Dedifferentiated amniotic fluid mesenchymal stem cell (primary cell): ENCODE measurements around the gene LRRC26.

Experiments
- DNase-seq: peaks from one replicate; pipeline ENCODE4 v3.0.0-alpha.2; 2016; ENCODE audit errors: extremely low spot score

The LRRC26 gene

DNA sequence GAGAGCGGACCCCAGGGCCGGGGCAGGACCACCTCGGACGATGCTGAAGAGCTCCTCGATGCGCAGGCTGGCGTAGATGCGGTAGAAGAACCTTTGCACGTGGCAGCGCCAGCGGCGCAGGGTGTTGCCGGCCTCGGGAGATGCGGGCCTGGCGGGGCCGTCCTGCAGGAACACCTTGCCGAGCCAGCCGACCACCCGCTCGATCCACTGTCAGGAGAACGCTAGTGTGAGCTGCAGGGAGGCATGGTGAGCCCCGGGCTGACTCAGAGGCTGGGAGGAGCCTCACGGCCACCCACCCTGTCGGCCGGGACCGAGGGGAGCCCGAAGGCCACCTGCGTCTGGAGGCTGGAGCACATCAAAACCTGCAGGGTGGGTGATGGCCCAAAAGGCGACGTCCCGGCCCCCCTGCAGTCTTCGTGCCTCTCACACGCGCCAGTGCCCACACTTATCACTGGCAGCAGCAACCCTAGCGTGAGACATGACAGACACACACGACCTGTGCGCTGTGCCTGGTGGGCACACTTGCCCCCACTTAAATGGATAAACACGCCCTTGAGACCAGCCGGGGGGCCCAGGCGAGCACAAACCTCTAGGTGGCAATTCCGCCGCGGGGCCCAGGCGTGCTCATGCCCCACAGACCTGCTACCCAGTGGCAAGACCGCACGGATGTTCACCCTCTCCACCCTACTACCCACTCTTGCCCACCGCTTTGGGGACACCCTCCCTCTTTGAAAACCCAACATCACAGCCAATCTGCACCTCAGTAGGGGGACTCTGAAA lies 15.2 kb upstream of the LRRC26 start:
- DNase-seq: no peak

DNA sequence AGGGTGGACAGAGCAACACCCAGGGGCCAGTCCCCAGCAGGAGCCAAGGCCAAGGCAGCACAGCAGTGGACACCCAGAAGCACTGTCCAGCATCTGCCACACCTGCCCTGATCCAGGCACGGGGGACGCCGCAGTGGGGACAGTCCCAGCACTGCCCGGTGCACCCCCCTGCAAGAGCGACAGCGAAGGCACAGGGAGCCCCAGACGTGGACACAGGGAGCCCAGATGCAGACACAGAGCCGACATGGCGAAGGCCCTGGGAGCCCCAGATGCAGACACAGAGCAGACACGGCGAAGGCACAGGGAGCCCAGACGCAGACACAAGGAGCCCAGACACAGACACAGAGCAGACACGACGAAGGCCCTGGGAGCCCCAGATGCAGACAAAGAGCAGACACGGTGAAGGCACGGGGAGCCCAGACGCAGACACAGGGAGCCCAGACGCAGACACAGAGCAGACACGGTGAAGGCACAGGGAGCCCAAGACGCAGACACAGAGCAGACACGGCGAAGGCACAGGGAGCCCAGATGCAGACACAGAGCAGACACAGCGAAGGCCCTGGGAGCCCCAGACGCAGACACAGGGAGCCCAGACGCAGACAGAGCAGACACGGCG lies 14.2 kb upstream of the LRRC26 start:
- no peak for DNase-seq

DNA sequence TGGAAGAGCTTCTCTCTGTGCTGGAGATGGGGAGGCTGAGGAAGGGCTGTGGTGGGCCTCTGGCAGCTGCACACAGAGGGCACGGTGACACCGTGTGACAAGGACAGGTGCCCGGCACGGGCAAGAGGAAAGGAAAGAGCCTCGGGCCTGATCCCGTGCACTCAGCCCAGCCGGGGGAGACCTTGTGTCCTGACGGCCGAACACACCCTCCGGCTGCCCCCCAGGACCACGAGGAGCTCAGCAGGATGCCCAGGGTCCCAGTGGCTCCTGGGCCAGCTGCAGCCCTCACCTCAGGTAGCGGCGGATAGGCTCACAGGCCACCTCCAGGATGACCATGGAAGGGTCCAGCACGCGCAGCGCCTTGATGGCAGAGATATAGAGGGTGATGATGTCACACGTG lies 13.0 kb upstream of the LRRC26 start:
- no peak for DNase-seq

DNA sequence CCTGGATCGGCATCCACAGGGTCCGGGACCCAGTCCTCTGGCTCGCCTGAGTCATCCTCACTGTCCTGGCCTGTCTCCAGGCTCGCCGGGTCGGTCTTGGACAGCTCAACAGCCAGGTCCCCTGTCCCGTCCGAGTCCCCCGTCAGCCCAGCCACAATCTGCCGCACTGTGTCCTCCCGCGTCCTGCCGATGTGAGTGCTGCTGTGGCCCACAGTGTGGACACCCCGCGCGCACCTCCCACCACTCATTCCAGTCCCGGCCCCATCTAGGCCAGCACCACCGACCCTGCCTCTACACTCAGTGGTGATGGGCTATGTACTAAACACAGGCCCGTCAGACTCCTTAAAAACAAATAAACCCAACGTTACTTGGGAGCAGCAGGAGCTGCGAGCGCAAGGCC lies 11.8 kb upstream of the LRRC26 start:
- no peak for DNase-seq

DNA sequence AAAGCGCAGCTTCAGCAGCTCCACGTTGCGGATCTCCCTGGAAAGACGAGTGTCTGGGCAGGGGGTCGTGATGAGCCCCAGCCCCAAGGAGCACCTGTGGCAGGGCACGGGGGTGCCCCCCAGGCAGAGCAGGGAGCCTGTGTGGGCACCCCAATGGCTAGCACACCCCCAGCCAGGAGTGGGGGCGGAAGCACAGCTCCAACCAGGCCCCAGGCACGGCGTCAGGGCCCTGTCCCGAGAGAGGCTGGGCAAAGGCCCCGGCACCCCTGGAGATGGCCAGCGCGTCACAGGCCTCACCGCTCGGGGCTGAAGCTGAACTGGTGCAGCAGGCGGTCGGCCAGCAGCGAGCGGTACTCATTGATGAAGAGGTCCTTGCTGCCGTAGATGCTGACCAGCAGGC lies 10.6 kb upstream of the LRRC26 start:
- DNase-seq: no peak

GRCh38 chr9:137179761-137180160 lies 9.9 kb upstream of the LRRC26 start:
- DNase-seq: no peak

GRCh38 chr9:137178939-137179630 lies 9.2 kb upstream of the LRRC26 start:
- no peak for DNase-seq

- DNase-seq: no peak
Observed at GRCh38 chr9:137178201-137178938, 8.5 kb upstream of the LRRC26 start.

DNA sequence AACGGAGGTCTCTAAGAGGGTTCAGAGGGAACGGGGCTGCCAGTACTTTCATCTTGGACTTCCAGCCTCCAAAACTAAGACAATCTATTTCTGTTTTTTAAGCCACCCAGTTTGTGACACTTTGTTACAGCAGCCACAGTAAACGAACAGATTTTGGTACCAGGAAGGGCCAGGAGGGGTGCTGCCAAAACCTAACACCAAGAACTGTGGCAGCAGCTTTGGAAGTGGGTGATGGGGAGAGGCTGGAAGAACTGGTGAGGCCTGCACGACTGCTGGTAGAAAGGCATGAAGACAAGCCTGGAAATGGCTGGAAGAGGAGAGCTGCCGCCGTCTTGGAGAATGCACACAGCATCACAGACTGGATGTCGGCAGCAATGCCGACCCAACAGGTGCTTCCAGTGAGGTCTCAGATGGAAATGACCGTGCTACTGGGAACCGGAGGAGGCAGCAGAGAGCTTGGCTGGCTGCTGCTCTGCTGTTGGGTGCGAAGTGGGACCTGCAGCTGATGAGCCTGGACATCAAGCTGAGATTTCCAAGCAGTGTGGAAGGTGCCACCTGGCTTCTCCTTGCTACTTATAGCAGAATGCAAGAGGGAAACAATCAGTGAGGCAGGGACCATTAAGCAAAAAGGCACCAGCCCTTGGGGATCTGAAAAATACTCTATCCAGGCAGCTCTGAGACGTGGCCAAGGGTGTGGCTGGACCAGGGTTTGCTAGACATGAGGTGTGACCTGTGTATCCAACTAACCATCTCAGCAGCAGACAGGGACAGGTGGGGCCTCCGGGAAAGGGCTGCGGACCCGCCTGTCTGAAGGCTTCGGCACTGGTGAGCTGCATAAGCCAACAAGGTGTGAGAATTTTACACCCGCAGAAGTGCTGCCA lies 6.7 kb upstream of the LRRC26 start:
- DNase-seq: no peak

DNA sequence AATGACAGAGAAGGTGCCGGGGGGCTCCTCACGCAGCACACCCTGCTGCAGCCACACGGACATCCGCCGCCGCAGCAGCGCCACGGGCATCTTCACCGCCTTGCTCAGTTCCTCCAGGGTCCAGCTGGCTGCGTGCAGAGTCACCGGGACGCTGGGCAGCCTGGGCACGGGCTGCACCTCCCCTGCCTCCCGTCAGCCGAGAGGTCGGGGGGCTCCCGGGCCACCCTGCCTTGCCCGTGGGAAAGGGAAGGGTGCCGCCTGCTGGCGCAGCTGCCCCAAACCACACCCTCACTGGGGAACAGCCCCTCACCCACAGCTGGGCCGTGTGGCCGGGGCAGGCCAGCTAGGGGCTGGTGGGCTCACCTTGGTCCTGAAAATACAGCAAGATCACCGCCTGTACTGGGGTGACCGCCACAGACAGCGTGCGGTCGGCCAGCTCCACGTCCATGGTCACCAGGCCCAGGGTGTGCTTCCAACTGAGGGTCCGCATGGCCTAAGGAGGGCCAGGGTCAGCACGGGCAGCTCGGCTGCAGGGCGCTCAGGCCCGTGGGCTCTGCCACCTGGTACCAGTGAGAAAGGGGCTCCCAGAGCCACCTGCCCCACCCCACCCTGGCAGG lies 5.6 kb upstream of the LRRC26 start:
- no peak for DNase-seq

GRCh38 chr9:137174722-137175293 lies 5.0 kb upstream of the LRRC26 start:
- no peak for DNase-seq

GRCh38 chr9:137173796-137174664 lies 4.2 kb upstream of the LRRC26 start:
- no peak for DNase-seq

DNA sequence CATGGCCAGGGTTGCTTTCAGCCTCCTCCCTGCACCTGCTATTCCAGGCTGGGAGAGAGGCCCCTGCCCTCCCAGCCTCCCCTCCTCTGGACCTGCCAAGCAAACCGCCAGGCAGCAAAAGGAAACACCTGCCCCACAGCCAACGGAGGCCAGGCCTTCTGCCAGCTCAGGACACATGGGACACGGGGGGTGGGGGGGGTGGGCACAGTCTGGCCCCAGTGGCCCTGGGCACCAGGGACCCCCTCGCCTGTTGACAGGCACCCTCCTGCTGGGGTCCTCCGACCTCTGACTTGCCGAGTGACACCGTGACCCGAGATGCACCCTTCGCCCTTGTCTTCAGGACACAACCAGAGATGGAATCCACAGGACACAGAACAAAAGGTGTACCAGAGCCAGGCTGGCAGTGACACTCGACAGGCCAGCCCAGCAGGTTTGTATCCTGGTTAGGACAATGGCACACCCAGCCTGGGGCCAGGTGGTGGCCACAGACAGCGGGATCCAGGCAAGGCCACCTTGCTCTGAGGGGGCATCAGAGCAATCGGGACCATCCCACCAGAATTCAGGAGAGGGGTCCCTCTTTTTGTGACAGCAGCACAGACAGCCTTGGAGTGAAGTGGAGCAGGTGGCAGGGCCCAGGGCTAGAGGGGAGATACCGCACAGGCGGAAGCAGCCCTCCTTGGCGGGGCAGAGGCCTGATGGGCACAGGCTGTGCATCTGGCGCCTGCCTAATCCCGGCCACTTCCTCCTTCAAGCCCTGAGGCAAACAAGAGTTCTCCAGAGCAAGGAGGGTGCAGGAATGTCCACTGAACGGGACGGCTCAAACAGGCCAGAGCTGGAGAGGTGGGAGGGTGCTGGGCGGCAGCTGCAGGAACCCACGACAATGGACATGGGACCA lies 3.3 kb upstream of the LRRC26 start:
- DNase-seq: no peak

GRCh38 chr9:137171149-137171900 lies 1.5 kb upstream of the LRRC26 start:
- no peak for DNase-seq

- no peak for DNase-seq
Observed at GRCh38 chr9:137170486-137171148, 766 bp upstream of the LRRC26 start.

- DNase-seq: no peak
Observed at GRCh38 chr9:137168904-137169856, 671 bp downstream of the LRRC26 start.
